ENCODE measurements around the gene HES7. TPM values are rescaled to one million over a fixed set of nuclear protein-coding genes. Genes with fewer than 3 reads are reported as not detected.
A peak's percentile ranks its signal among the peaks of the same experiment; 100 is the strongest.

Gene HES7
- total and polyA plus RNA-seq, 9 of the 15 experiments (the other 6 are each of a cell fraction or from before 2014, with no cell fraction given) = 0.03 to 1.7 (median 0.14) TPM; not detected in 1

DNA sequence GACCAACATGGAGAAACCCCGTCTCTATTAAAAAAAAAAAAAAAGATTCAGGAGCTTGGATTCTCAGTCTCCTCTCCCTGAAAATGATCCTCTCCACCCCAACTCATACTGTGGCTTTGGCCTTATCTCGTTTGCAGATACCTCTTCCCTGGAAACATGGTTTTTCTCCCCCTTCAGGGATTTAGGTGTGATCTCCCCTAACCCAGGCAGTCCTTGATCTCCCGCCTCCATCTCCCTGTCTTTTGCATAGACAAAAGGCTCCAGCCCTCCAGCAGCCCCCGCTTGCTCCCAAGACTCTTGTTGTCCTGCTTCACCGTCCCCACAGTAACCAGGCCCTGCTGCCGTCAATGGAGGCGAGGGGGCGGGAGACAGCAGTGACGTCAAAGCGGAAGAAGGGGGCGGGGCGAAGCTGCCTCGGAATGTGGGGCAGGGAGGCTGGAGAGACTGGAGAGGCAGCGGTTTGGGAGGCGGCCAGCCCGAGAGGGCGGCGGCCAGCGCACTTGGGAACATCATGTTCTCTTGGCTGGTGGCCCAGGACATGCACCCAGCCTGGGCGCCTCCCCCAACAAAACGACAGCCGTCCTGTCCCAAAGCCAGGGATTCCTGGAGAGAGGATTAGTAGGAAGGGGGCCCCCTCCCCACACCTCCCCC lies 30.2 kb upstream of the HES7 start (continued):
- TF ChIP-seq, protein P1, sequence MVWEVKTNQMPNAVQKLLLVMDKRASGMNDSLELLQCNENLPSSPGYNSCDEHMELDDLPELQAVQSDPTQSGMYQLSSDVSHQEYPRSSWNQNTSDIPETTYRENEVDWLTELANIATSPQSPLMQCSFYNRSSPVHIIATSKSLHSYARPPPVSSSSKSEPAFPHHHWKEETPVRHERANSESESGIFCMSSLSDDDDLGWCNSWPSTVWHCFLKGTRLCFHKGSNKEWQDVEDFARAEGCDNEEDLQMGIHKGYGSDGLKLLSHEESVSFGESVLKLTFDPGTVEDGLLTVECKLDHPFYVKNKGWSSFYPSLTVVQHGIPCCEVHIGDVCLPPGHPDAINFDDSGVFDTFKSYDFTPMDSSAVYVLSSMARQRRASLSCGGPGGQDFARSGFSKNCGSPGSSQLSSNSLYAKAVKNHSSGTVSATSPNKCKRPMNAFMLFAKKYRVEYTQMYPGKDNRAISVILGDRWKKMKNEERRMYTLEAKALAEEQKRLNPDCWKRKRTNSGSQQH (CRISPR knock-in tag; IDR thresholded peaks at IDR 0.05) = no peak
- TF ChIP-seq NBN (IDR thresholded peaks at IDR 0.05; ENCODE audit: low read depth) (0 out of 2 replicates have a peak, but pooled peaks have one; percentile 26), ZC3H4 (CRISPR knock-in tag; IDR thresholded peaks at IDR 0.05; ENCODE audit: borderline replicate concordance) (no peak), FIP1L1 (IDR thresholded peaks at IDR 0.05; ENCODE audit: low read depth, low read length, poor library complexity, severe bottlenecking) (no peak), PTTG1 (tag; IDR thresholded peaks at IDR 0.05; ENCODE audit: low read depth) (no peak), EGR1 (conservative IDR thresholded peaks at IDR 0.05) (peak; percentile 88), C11orf30 (IDR thresholded peaks at IDR 0.05; ENCODE audit: low read depth) (no peak), FOXJ3 (CRISPR knock-in tag; IDR thresholded peaks at IDR 0.05) (peak; percentile 61; the same call in 1 of the 2 replicates), HIVEP1 (CRISPR knock-in tag; IDR thresholded peaks at IDR 0.05) (no peak), ZNF79 (CRISPR knock-in tag; IDR thresholded peaks at IDR 0.05; ENCODE audit: low read depth) (no peak), NCOR1 (IDR thresholded peaks at IDR 0.05) (peak; percentile 52; the same call in 1 of the 2 replicates), HEY1 (CRISPR knock-in tag; IDR thresholded peaks at IDR 0.05; ENCODE audit: borderline replicate concordance) (no peak), ELF1 (tag; IDR thresholded peaks at IDR 0.05) (peak; percentile 54), CBFB (CRISPR knock-in tag; IDR thresholded peaks at IDR 0.05) (no peak), TEAD2 (tag; IDR thresholded peaks at IDR 0.05) (peak; percentile 90), KLF13 (tag; IDR thresholded peaks at IDR 0.05; ENCODE audit: borderline replicate concordance, low read depth) (peak; percentile 50; the same call in 1 of the 2 replicates)
- TF ChIP-seq, protein P2, sequence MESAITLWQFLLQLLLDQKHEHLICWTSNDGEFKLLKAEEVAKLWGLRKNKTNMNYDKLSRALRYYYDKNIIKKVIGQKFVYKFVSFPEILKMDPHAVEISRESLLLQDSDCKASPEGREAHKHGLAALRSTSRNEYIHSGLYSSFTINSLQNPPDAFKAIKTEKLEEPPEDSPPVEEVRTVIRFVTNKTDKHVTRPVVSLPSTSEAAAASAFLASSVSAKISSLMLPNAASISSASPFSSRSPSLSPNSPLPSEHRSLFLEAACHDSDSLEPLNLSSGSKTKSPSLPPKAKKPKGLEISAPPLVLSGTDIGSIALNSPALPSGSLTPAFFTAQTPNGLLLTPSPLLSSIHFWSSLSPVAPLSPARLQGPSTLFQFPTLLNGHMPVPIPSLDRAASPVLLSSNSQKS (CRISPR knock-in tag; IDR thresholded peaks at IDR 0.05) = no peak
- TF ChIP-seq, protein P3, sequence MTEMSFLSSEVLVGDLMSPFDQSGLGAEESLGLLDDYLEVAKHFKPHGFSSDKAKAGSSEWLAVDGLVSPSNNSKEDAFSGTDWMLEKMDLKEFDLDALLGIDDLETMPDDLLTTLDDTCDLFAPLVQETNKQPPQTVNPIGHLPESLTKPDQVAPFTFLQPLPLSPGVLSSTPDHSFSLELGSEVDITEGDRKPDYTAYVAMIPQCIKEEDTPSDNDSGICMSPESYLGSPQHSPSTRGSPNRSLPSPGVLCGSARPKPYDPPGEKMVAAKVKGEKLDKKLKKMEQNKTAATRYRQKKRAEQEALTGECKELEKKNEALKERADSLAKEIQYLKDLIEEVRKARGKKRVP (CRISPR knock-in tag; IDR thresholded peaks at IDR 0.05) = no peak
- TF ChIP-seq, protein P4, sequence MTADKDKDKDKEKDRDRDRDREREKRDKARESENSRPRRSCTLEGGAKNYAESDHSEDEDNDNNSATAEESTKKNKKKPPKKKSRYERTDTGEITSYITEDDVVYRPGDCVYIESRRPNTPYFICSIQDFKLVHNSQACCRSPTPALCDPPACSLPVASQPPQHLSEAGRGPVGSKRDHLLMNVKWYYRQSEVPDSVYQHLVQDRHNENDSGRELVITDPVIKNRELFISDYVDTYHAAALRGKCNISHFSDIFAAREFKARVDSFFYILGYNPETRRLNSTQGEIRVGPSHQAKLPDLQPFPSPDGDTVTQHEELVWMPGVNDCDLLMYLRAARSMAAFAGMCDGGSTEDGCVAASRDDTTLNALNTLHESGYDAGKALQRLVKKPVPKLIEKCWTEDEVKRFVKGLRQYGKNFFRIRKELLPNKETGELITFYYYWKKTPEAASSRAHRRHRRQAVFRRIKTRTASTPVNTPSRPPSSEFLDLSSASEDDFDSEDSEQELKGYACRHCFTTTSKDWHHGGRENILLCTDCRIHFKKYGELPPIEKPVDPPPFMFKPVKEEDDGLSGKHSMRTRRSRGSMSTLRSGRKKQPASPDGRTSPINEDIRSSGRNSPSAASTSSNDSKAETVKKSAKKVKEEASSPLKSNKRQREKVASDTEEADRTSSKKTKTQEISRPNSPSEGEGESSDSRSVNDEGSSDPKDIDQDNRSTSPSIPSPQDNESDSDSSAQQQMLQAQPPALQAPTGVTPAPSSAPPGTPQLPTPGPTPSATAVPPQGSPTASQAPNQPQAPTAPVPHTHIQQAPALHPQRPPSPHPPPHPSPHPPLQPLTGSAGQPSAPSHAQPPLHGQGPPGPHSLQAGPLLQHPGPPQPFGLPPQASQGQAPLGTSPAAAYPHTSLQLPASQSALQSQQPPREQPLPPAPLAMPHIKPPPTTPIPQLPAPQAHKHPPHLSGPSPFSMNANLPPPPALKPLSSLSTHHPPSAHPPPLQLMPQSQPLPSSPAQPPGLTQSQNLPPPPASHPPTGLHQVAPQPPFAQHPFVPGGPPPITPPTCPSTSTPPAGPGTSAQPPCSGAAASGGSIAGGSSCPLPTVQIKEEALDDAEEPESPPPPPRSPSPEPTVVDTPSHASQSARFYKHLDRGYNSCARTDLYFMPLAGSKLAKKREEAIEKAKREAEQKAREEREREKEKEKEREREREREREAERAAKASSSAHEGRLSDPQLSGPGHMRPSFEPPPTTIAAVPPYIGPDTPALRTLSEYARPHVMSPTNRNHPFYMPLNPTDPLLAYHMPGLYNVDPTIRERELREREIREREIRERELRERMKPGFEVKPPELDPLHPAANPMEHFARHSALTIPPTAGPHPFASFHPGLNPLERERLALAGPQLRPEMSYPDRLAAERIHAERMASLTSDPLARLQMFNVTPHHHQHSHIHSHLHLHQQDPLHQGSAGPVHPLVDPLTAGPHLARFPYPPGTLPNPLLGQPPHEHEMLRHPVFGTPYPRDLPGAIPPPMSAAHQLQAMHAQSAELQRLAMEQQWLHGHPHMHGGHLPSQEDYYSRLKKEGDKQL (CRISPR knock-in tag; IDR thresholded peaks at IDR 0.05; ENCODE audit: borderline replicate concordance) = no peak

All from K562 (cell line).